HG02571 (cell line): Measurements from ENCODE around the gene SEMA5A.
"Not testable (repeated sequence)": the region's sequence is repeated elsewhere in the genome, so short reads cannot be mapped to it uniquely, and the experiment has no call there.

ENCODE experiments used
- ATAC-seq: cut with Tn5 transposase; IDR thresholded peaks from one replicate; pipeline ENCODE4 v1.9.1; 2021; ENCODE audit warnings: mild to moderate bottlenecking, moderate library complexity; ENCODE audit not compliant: unreplicated experiment

Gene SEMA5A

GRCh38 chr5:9411142-9411541 is 134.7 kb downstream of the SEMA5A start:
- no peak for ATAC-seq

DNA sequence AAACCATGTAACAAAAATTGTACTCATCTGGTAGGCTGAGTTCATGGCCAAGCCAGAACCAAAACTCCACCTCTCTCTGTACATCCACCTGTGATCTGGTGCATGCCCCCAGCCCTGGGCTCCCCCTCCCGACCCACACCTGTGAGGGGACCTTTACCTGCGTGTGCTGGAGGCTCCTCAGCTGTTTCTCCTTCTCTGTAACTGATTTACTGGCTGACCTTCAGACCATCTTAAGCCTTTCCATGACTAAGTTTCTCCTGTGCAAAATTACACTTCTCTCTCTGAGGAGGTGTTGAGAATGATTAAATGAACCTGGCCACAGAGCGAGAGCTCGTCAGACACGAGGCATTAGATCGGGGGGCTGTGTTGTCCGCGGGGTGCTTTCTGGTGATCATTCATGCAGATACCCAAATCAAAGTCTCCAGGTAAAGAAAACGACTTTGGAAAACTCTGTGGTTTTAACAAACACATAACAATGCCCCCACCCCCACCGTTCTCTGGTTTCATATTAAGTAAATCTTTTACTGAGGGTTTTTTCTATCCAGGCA is 136.4 kb downstream of the SEMA5A start:
- no peak for ATAC-seq

DNA sequence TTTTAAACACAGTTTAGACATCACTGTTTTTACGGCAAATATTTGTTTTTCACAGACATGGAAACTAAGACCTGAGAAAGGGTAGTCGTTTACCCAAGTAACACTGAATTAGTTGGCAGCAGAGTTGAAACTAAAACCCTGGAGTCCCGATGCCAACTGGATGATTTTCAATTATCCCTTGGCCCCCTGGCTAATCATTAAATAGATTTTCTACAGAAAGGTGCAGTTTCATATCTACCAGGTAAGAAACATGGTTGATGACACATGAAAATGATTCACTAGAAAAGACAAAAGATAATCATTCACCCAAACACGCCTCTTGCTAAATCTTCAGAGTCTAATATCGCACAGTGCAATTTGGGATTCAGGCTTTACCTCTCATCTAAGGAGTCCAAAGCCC is 136.9 kb downstream of the SEMA5A start:
- ATAC-seq = no peak

DNA sequence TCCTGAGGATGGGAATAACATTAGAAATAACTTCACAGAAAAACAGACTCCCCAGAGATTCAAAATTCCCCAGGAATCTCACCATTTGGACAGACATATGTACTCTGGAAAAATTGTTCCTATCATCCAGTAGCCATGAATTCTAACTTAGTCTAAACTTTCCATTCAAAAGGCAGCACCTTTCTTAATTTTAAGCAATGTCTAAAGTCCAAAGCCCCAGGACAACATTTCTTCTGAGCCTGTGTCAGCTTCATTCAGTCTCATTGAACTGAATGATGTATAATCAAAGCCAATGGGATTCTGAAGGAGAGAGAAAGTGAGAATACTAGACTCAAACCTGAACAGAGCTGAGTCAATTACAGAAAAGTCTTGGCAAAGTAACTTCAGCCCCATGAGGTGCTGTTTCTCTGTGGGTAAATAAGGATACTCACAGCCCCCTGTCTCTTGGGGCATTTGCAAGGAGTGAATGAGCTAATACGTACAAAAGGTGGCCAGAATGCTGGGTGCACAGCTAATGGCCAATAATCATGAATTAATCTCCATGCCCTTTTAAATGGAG is 140.6 kb downstream of the SEMA5A start:
- no peak for ATAC-seq

DNA sequence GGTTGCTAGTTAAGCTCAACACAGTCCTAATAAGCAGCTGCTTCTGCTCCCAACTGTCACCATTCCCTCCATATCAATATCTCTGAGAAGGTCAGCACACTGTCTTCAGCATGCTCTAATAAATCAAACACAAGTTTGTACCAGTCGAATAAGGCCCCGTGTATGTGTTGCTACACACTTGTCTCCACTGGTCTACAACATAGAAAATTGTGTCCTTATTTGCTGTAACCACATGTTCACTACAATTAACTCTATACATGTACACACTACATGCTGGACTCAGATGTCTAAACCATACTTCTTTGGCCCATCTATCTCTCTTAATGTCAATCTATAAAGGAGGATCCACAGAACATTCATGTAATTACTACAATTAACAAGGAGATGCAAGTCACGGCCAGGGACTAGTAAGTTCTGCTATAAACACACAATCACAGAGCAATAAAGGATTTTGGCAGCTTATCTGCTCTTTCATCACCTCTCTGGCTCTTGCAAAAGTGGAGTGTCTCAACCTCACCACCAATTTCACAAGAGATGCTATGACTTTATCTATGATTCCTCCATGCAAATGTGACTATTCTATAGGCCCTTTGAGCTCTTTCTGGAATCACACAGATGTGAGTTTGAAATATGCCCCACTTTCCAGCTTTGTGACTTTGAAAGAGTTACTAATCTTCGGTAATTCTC is 143.9 kb downstream of the SEMA5A start:
- no peak for ATAC-seq

GRCh38 chr5:9399783-9400182 is 146.1 kb downstream of the SEMA5A start:
- ATAC-seq = not testable (repeated sequence)

DNA sequence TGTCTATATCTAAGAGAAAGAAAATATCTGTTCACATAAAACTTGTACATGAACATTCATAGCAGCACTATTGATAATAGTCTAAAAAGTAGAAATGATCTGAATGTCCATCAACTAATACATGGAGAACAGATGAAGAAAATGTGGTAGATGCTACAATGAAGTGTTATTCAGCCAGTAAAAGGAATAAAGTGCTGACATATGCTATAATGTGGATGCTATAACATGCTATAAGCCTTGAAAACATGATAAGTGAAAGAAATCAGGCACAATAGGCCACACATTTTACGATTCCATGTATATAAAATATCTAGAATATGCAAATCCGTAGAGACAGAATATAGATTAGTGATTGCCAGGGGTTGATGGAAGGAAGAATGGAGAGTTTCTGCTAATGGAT is 146.8 kb downstream of the SEMA5A start:
- ATAC-seq = no peak

GRCh38 chr5:9398227-9398626 is 147.6 kb downstream of the SEMA5A start:
- ATAC-seq = no peak

- ATAC-seq = no peak
Measured at GRCh38 chr5:9396285-9396770, 149.5 kb downstream of the SEMA5A start.

- ATAC-seq = no peak
Measured at GRCh38 chr5:9395706-9396105, 150.2 kb downstream of the SEMA5A start.

GRCh38 chr5:9394221-9394620 is 151.7 kb downstream of the SEMA5A start:
- ATAC-seq = no peak

GRCh38 chr5:9392625-9393024 is 153.2 kb downstream of the SEMA5A start:
- no peak for ATAC-seq

DNA sequence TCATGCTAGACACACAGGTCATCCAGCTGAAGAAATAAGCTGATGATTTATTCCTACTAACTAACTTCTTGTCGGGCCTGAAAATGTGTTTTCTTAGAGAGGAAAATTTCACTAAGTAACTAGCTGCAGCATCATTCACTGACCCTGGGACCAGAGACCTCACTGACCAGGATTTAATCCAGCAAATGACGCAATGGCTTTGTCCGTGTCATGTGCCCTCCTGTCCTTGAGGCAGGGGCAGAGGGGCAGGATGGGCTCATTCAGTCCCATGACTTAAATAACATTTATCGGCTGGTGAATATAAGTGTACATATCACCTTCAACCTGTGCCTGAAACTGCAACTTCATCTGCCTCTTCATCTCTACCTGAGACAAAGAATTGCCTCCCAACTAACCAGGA is 154.8 kb downstream of the SEMA5A start:
- ATAC-seq = no peak

- no peak for ATAC-seq
Measured at GRCh38 chr5:9390113-9390512, 155.8 kb downstream of the SEMA5A start.

DNA sequence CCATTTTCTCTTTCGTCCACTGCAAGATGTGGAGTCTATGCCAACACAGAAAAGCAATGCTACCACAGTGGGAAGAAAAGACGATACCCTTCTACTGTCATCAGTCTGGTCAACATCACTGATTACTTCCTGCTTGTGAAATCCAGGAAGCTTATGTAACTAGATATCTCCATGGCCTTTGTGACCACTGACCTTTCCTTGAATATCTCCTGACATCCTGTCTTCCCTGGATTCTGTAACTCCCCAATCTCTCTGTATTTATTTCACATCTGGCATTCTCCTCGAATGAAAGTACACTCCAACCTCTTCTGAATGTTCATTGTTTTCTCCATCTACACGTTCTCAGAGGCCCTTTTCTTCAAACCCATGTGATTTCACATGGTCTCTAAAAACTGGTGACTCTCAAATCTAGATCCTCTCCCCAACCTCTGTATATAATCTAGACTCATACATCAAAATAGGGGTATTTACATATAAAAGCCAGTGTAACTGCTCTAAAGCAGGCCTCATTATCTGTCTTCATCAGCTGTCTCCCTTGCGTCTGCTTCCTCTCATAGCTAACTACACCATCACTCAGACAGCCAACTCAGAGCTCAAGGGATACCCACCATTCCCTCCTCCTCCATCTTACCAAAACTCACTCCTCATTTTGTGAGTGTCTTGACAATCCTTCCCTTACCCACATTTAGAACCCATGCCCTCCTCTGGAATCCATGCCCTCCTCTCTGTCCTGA is 156.8 kb downstream of the SEMA5A start:
- no peak for ATAC-seq

- ATAC-seq = no peak
Measured at GRCh38 chr5:9387879-9388278, 158.0 kb downstream of the SEMA5A start.

DNA sequence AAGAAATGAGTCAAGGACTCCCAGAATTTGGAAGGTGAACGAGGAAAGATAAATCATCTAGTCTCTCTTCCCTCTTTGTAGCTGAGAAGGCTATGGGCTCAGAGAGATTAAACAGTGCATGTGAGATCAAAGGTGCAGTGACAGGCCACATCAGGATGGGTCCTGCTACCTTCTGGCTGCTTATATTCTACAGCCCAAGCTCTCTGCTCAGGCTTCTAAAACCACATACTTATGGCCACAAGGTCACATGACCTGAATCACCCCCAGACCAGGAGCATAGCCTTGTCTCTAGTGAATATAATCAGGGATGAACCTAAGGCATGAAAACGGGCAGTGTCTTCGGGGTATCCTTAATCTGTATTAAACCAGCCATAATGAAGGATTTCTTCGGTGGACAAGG is 158.9 kb downstream of the SEMA5A start:
- no peak for ATAC-seq

DNA sequence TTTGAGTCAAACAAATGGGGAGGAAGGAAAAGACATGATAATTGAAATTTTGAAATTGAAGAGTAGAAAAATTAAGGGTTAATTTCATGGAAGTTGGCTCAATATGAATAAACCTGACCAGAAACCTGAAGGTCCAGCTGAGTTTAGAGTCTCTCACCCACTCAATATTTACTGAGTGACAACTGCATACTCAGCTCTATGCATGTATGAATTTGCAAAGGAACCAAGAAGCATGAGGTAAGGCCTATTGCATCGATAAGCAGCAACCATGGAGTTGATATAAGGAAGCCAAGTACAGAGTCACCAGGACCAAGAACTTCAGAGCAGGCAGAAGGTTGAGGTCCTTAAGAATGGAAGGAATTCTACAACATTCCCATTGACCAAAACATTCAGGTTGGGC is 163.4 kb downstream of the SEMA5A start:
- ATAC-seq = no peak

DNA sequence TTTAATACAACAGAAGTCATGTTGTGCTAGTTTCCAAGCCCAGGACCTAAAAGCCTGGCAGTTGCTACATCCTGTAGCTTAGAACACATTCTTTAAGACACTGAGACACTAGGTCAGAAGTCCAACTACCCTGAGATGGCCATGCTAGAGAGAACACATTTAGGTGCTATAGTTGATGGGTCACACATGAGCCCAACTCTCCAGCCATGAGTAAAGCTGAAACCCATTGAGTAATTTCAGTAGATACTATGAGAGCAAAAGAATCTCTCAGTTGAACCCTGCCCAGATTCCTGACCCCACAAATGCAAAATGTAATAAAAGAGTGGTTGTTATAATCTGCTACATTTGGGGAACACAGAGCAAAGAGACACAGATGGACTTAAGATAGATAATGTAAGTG is 164.4 kb downstream of the SEMA5A start:
- peak; percentile 62 for ATAC-seq

- ATAC-seq = no peak
Measured at GRCh38 chr5:9380109-9380508, 165.8 kb downstream of the SEMA5A start.

DNA sequence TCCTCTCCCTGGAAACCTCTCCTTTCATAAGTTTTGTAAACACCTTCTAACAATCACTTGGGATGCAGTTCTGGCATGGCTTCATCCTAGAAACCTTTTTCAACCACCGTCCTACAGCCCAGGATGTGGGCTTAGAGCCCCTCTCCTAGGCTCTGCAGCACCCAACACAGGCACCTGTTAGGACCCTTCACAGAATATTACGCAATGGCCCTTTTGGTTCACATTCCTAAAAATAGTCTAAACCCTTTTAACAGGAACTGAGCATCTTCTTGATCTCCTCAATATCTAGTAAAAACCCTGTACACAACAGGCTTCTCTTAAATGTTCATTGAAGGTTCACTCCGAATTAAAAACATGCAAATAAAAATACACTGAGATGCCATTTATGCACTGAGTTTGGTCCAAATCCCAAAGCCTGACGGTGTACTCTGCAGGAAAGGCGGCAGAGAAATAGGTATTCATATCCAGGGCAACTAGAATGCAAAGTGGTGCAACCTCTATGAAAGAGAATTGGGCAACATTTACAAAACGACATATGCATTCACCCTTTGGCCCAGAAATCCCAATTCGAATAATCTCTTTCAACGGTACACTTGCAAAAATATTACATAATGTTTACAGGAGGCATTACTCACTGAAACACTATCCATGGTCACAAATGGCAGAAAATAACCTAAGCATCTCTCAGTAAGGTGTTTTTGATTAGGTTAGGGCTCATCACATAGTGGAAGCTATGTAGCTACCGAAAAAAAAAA is 169.3 kb downstream of the SEMA5A start:
- no peak for ATAC-seq
